PC-3 (cell line): Measurements from ENCODE around the gene TAL1. TPM values are rescaled to one million over a fixed set of nuclear protein-coding genes. Genes with fewer than 3 reads are reported as not detected.

Experiments used
- ATAC-seq: fragments of 200-7000 bp; cut with Tn5 transposase; 2 replicates; pipeline ENCODE4 v1.9.1; 2020; ENCODE audit warnings: mild to moderate bottlenecking, moderate library complexity
- BruUV-seq: library from RNA; stranded (reverse); fragments of 400-500 nt; replicated peaks from 2 replicates; lab custom pipeline; 2021; lab: Mats Ljungman, UMichigan
- CTCF ChIA-PET: fragments of 300-600 bp; sonication (Branson Sonifier 250); formaldehyde crosslinking; loops from one replicate; lab custom pipeline; 2022; ENCODE audit warnings: antibody characterized with exemption; lab: Charles Lee
- POLR2A ChIA-PET: fragments of 300-600 bp; sonication (Branson Sonifier 250); formaldehyde crosslinking; loops from one replicate; lab custom pipeline; 2022; ENCODE audit warnings: antibody characterized with exemption; ENCODE audit not compliant: unreplicated experiment; lab: Charles Lee
- DNase-seq: peaks from one replicate; pipeline ENCODE4 v3.0.0-alpha.2; 2015
- H2AFZ ChIP-seq: fragments of 300-600 bp; sonication (generic); 2 replicates; pipeline ENCODE4 v1.6.0; 2016; ENCODE audit warnings: antibody characterized with exemption, low read length
- H3F3A ChIP-seq: fragments of 300-600 bp; sonication (generic); one replicate; pipeline ENCODE4 v1.6.0; 2017; ENCODE audit warnings: antibody characterized with exemption, low read length, control low read depth, mild to moderate bottlenecking; ENCODE audit not compliant: unreplicated experiment
- H3K27ac ChIP-seq: fragments of 300-600 bp; sonication (generic); 2 replicates; pipeline ENCODE4 v1.5.1; 2016; ENCODE audit warnings: mild to moderate bottlenecking, low read length
- H3K27me3 ChIP-seq: fragments of 300-600 bp; sonication (generic); 2 replicates; pipeline ENCODE4 v1.6.1; 2016; ENCODE audit warnings: low read length, mixed read lengths
- H3K36me3 ChIP-seq: fragments of 300-600 bp; sonication (generic); 2 replicates; pipeline ENCODE4 v1.6.1; 2016; ENCODE audit warnings: low read depth, mixed run types, low read length, mixed read lengths
- H3K4me1 ChIP-seq: fragments of 300-600 bp; sonication (generic); 2 replicates; pipeline ENCODE4 v1.5.1; 2016; ENCODE audit warnings: low read length; ENCODE audit not compliant: insufficient read depth
- H3K4me2 ChIP-seq: fragments of 300-600 bp; sonication (generic); 2 replicates; pipeline ENCODE4 v1.6.0; 2016; ENCODE audit warnings: low read length
- H3K4me3 ChIP-seq: fragments of 300-600 bp; sonication (generic); 2 replicates; pipeline ENCODE4 v1.5.1; 2016; ENCODE audit warnings: mild to moderate bottlenecking, low read length, mixed read lengths
- H3K79me2 ChIP-seq: fragments of 300-600 bp; sonication (generic); 2 replicates; pipeline ENCODE4 v1.6.1; 2017; ENCODE audit warnings: low read length, mixed read lengths
- H3K9ac ChIP-seq: fragments of 300-600 bp; sonication (generic); 2 replicates; pipeline ENCODE4 v1.6.0; 2016; ENCODE audit warnings: mild to moderate bottlenecking, low read length
- H3K9me2 ChIP-seq: fragments of 300-600 bp; sonication (generic); replicated peaks from 2 replicates; pipeline ENCODE4 v1.6.1; 2016; ENCODE audit warnings: mixed run types, low read length, mixed read lengths
- H3K9me3 ChIP-seq: fragments of 300-600 bp; sonication (generic); 2 replicates; pipeline ENCODE4 v1.6.1; 2016; ENCODE audit warnings: low read length, mixed read lengths
- H4K20me1 ChIP-seq: fragments of 300-600 bp; sonication (generic); 2 replicates; pipeline ENCODE4 v1.6.1; 2016; ENCODE audit warnings: low read length, mixed read lengths
- EZH2 ChIP-seq: fragments of 300-600 bp; sonication (generic); IDR thresholded peaks from one replicate; pipeline ENCODE4 v1.6.1; 2017; ENCODE audit warnings: antibody characterized with exemption, mild to moderate bottlenecking, low read length; ENCODE audit not compliant: unreplicated experiment
- EZH2phosphoT487 ChIP-seq: fragments of 300-600 bp; sonication (generic); IDR thresholded peaks from 2 replicates; pipeline ENCODE4 v1.6.1; 2018; ENCODE audit warnings: mild to moderate bottlenecking, antibody characterized with exemption, low read length, borderline replicate concordance
- intact Hi-C: fragments of 100-400 bp; cut with micrococcal nuclease; formaldehyde crosslinking; loops from 2 replicates; pipeline ENCODE4 v1.9.0; 2023
- total RNA-seq: library from RNA; depleted of rRNA; stranded (reverse); fragments of >200 nt; gene quantifications from 2 replicates; pipeline ENCODE4 v1.2.3, GENCODE V29; 2014
- TF ChIP-seq, protein P1 (sequence below): fragments of 300-600 bp; sonication (generic); conservative IDR thresholded peaks from 2 replicates; pipeline ENCODE4 v1.5.1; 2017; ENCODE audit warnings: antibody characterized with exemption, low read depth, mild to moderate bottlenecking, low read length

Gene TAL1
- total RNA-seq, 1 experiment from 2014 or later = not detected

DNA sequence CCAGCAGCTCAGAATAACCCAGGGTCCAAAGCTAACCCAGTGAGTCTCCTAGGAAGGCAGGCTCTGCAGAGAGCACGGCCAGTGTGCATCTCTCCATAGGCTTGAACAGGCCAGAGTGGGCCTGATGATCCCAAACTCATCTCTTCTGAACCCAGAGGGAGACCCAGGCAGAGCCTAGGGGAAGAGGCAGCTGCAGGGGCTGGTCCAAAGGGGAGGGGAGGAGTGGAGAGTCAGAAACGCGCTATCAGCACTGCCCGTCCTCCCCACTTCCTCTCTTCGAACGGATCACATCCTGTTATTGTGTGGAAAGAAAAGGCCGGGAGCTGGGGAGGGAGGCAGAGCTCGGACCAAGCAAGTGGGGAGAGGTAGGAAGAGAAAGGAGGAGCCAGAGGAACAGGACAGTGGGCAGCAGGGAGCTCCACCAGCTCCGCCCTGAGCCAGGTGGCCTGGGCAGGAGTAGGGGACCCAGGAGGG is 20.2 kb downstream of the TAL1 start:
- no TSS peak for BruUV-seq
- TF ChIP-seq, protein P1, sequence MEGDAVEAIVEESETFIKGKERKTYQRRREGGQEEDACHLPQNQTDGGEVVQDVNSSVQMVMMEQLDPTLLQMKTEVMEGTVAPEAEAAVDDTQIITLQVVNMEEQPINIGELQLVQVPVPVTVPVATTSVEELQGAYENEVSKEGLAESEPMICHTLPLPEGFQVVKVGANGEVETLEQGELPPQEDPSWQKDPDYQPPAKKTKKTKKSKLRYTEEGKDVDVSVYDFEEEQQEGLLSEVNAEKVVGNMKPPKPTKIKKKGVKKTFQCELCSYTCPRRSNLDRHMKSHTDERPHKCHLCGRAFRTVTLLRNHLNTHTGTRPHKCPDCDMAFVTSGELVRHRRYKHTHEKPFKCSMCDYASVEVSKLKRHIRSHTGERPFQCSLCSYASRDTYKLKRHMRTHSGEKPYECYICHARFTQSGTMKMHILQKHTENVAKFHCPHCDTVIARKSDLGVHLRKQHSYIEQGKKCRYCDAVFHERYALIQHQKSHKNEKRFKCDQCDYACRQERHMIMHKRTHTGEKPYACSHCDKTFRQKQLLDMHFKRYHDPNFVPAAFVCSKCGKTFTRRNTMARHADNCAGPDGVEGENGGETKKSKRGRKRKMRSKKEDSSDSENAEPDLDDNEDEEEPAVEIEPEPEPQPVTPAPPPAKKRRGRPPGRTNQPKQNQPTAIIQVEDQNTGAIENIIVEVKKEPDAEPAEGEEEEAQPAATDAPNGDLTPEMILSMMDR = no peak
- TF ChIP-seq EZH2 = no peak
- TF ChIP-seq EZH2phosphoT487 = no peak
- Histone ChIP-seq H3K36me3 (no peaks in the 10 kb centered on the region), H3K27ac (no peak overlapping the region), H3F3A (no peaks in the 10 kb centered on the region), H3K9me3 (no peaks in the 10 kb centered on the region), H3K27me3 (no peaks in the 10 kb centered on the region), H3K9me2 (no peaks in the 10 kb centered on the region), H3K4me1 (no peaks in the 10 kb centered on the region), H3K4me2 (no peak overlapping the region), H2AFZ (no peak overlapping the region), H3K79me2 (no peaks in the 10 kb centered on the region), H3K9ac (no peak overlapping the region), H4K20me1 (no peaks in the 10 kb centered on the region), H3K4me3 (no peak overlapping the region)
- DNase-seq (no peak), ATAC-seq (no peak)
- ChIA-PET CTCF (no interaction called here), POLR2A (no interaction called here)
- intact Hi-C loops = no loop called here

DNA sequence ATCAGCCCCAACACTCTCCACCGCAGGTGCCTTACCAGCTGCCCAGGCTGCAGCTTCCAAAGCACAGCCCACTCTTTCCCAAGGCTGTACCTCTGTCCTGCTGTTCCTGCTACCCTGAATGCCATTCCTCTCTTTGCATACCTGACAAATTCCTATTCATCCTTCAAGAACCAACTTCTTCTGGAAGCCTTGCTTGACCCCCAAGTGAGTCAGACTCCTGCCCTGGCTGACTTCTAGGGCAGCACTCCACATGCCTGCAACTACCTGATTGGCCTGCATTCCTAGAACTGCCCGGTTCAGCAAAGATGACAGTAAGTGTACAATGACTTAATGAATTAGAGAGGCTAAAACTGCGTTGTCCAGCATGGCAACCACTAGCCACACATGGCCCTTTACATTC is 21.4 kb downstream of the TAL1 start:
- no TSS peak for BruUV-seq
- no peaks in the 10 kb centered on the region for H3F3A ChIP-seq
- no peak for ATAC-seq
- TF ChIP-seq, protein P1 = no peak
- TF ChIP-seq EZH2phosphoT487 (no peak), EZH2 (no peak)
- H3K27me3 ChIP-seq = no peaks in the 10 kb centered on the region
- H3K79me2 ChIP-seq = no peaks in the 10 kb centered on the region
- no peak overlapping the region for H3K4me2 ChIP-seq
- H3K9ac ChIP-seq = no peak overlapping the region
- no peaks in the 10 kb centered on the region for H3K9me2 ChIP-seq
- DNase-seq = no peak
- no peaks in the 10 kb centered on the region for H3K9me3 ChIP-seq
- H3K4me1 ChIP-seq = no peaks in the 10 kb centered on the region
- H3K27ac ChIP-seq = no peak overlapping the region
- ChIA-PET POLR2A (no interaction called here), CTCF (no interaction called here)
- intact Hi-C loops = no loop called here
- H4K20me1 ChIP-seq = no peaks in the 10 kb centered on the region
- no peaks in the 10 kb centered on the region for H3K36me3 ChIP-seq
- no peak overlapping the region for H2AFZ ChIP-seq
- no peak overlapping the region for H3K4me3 ChIP-seq

- no peak overlapping the region for H3K9ac ChIP-seq
- H3K27me3 ChIP-seq = no peaks in the 10 kb centered on the region
- H3K4me2 ChIP-seq = no peak overlapping the region
- intact Hi-C loops = no loop called here
- H3K9me2 ChIP-seq = no peaks in the 10 kb centered on the region
- no peaks in the 10 kb centered on the region for H3K79me2 ChIP-seq
- no TSS peak for BruUV-seq
- ATAC-seq = no peak
- TF ChIP-seq EZH2 = no peak
- TF ChIP-seq EZH2phosphoT487 = no peak
- TF ChIP-seq, protein P1 = no peak
- ChIA-PET POLR2A (no interaction called here), CTCF (no interaction called here)
- no peak overlapping the region for H3K27ac ChIP-seq
- no peaks in the 10 kb centered on the region for H4K20me1 ChIP-seq
- DNase-seq = peak; percentile 51
- H3K4me1 ChIP-seq = no peaks in the 10 kb centered on the region
- H3F3A ChIP-seq = no peaks in the 10 kb centered on the region
- no peak overlapping the region for H2AFZ ChIP-seq
- H3K36me3 ChIP-seq = no peaks in the 10 kb centered on the region
- H3K9me3 ChIP-seq = no peaks in the 10 kb centered on the region
- H3K4me3 ChIP-seq = no peak overlapping the region
Observed at GRCh38 chr1:47209725-47210325, 22.2 kb downstream of the TAL1 start.
